ENCODE data around the gene WDR77. TPM values are rescaled to one million over a fixed set of nuclear protein-coding genes. Genes with fewer than 3 reads are reported as not detected.
A peak's percentile ranks its signal among the peaks of the same experiment; 100 is the strongest.

The WDR77 gene
- total and polyA plus RNA-seq, 9 of the 15 experiments (the other 6 are each of a cell fraction or from before 2014, with no cell fraction given) = 20.6 to 160 (median 75.3) TPM

DNA sequence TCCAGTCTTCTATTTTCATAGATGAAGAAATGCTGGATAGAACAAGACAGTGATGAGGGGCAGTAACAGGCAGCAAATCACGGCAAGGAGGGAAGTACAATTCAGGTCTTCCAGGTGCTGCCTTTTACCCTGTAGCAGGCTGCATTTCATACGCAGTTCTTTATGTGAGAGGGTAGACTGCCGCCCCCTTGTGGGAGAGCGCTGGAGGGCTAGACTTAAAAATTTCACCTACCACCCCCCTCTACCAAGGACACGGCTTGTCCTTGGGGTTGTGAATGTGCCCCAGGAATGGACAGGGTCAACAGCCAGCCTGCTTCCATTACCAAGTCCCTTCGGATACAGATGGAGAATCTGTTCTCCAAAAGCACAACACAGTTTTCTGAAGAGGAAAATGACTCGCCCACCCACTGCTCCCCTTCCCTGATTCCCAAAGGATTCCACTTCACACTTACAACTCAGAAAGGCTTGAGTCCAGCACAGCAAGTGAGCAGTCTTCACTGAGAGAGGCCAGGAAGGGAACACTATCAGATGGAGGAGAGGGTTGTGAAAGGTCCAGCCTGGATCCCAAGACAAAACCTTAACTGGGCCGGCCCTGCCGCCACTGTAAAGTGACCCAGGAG, 7.4 kb downstream of the WDR77 start (continued):
- TF ChIP-seq, protein P1, sequence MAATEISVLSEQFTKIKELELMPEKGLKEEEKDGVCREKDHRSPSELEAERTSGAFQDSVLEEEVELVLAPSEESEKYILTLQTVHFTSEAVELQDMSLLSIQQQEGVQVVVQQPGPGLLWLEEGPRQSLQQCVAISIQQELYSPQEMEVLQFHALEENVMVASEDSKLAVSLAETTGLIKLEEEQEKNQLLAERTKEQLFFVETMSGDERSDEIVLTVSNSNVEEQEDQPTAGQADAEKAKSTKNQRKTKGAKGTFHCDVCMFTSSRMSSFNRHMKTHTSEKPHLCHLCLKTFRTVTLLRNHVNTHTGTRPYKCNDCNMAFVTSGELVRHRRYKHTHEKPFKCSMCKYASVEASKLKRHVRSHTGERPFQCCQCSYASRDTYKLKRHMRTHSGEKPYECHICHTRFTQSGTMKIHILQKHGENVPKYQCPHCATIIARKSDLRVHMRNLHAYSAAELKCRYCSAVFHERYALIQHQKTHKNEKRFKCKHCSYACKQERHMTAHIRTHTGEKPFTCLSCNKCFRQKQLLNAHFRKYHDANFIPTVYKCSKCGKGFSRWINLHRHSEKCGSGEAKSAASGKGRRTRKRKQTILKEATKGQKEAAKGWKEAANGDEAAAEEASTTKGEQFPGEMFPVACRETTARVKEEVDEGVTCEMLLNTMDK (IDR thresholded peaks at IDR 0.05; ENCODE audit: borderline replicate concordance, insufficient read depth, low read depth, low read length, poor library complexity, severe bottlenecking) = peak; percentile 79
- TF ChIP-seq ZNF561 (CRISPR knock-in tag; conservative IDR thresholded peaks at IDR 0.05) (no peak), ZNF589 (CRISPR knock-in tag; IDR thresholded peaks at IDR 0.05; ENCODE audit: low read depth) (no peak), HOMEZ (CRISPR knock-in tag; IDR thresholded peaks at IDR 0.05) (no peak), MAFF (IDR thresholded peaks at IDR 0.05; ENCODE audit: low read length) (no peak), YY1 (IDR thresholded peaks at IDR 0.05; ENCODE audit: borderline replicate concordance in 1 of 3, control insufficient read depth in 1 of 3, extremely low read depth in 1 of 3, insufficient read depth in 3 of 3, insufficient read length in 1 of 3, insufficient replicate concordance in 2 of 3, low read depth in 1 of 3, low read length in 2 of 3) (no peak), ZNF764 (CRISPR knock-in tag; IDR thresholded peaks at IDR 0.05; ENCODE audit: low read depth) (no peak), CREB1 (IDR thresholded peaks at IDR 0.05) (no peak), CREB1 (CRISPR knock-in tag; IDR thresholded peaks at IDR 0.05) (no peak), KAT2B (IDR thresholded peaks at IDR 0.05; ENCODE audit: low read depth, low read length) (no peak), MCM5 (IDR thresholded peaks at IDR 0.05; ENCODE audit: low read depth) (no peak)
- TF ChIP-seq, protein P2, sequence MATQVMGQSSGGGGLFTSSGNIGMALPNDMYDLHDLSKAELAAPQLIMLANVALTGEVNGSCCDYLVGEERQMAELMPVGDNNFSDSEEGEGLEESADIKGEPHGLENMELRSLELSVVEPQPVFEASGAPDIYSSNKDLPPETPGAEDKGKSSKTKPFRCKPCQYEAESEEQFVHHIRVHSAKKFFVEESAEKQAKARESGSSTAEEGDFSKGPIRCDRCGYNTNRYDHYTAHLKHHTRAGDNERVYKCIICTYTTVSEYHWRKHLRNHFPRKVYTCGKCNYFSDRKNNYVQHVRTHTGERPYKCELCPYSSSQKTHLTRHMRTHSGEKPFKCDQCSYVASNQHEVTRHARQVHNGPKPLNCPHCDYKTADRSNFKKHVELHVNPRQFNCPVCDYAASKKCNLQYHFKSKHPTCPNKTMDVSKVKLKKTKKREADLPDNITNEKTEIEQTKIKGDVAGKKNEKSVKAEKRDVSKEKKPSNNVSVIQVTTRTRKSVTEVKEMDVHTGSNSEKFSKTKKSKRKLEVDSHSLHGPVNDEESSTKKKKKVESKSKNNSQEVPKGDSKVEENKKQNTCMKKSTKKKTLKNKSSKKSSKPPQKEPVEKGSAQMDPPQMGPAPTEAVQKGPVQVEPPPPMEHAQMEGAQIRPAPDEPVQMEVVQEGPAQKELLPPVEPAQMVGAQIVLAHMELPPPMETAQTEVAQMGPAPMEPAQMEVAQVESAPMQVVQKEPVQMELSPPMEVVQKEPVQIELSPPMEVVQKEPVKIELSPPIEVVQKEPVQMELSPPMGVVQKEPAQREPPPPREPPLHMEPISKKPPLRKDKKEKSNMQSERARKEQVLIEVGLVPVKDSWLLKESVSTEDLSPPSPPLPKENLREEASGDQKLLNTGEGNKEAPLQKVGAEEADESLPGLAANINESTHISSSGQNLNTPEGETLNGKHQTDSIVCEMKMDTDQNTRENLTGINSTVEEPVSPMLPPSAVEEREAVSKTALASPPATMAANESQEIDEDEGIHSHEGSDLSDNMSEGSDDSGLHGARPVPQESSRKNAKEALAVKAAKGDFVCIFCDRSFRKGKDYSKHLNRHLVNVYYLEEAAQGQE (IDR thresholded peaks at IDR 0.05; ENCODE audit: borderline replicate concordance) = 0 out of 2 replicates have a peak, but pooled peaks have one; percentile 8
- TF ChIP-seq, protein P2 (CRISPR knock-in tag; IDR thresholded peaks at IDR 0.05; ENCODE audit: low read depth) = no peak
